Cardiac muscle cell (in vitro differentiated cells and primary cell): ENCODE data around the gene ORC1. TPM values are rescaled to one million over a fixed set of nuclear protein-coding genes. Genes with fewer than 3 reads are reported as not detected.

Source experiments
- DNase-seq, 2 donors: peaks; one replicate each; pipeline versions ENCODE4 v3.0.0 to v3.0.0-alpha.2; 2010 to 2017; ENCODE audit warnings: low read depth in 1 of 2, low spot score in 1 of 2
- H3K27ac ChIP-seq: fragments of 200-600 bp; sonication (generic); 2 replicates; pipeline ENCODE4 v1.5.1; 2016
- H3K27me3 ChIP-seq: fragments of 200-600 bp; sonication (generic); 2 replicates; pipeline ENCODE4 v1.6.0; 2016; ENCODE audit warnings: control low read depth
- H3K36me3 ChIP-seq: fragments of 200-600 bp; sonication (generic); 2 replicates; pipeline ENCODE4 v1.5.1; 2016; ENCODE audit warnings: control low read depth
- H3K4me1 ChIP-seq: fragments of 200-600 bp; sonication (generic); 2 replicates; pipeline ENCODE4 v1.8.1; 2017; ENCODE audit warnings: low read depth, mild to moderate bottlenecking, mixed run types
- H3K4me3 ChIP-seq: fragments of 200-600 bp; sonication (generic); 2 replicates; pipeline ENCODE4 v1.5.1; 2016; ENCODE audit warnings: mild to moderate bottlenecking
- H3K9me3 ChIP-seq: fragments of 200-600 bp; sonication (generic); 2 replicates; pipeline ENCODE4 v1.5.1; 2017; ENCODE audit warnings: low read depth, mild to moderate bottlenecking, control low read depth
- CTCF ChIP-seq: IDR thresholded peaks from 2 replicates; pipeline ENCODE4 v1.5.1; 2012; ENCODE audit warnings: low read depth, mild to moderate bottlenecking, low read length
- polyA plus RNA-seq: library from polyadenylated mRNA; unstranded; fragments of >200 nt; fragmentation: Nextera tagmentation; extraction: Ambion mirVana; gene quantifications from 2 replicates; pipeline ENCODE4 v1.2.1, GENCODE V29; 2016
- total RNA-seq: library from RNA; depleted of rRNA; stranded (reverse); fragments of >200 nt; gene quantifications from 2 replicates; pipeline ENCODE4 v1.2.3, GENCODE V29; 2016

Gene ORC1
- total and polyA plus RNA-seq, 2 experiments from 2014 or later, result 2.2 to 3.4 TPM

DNA sequence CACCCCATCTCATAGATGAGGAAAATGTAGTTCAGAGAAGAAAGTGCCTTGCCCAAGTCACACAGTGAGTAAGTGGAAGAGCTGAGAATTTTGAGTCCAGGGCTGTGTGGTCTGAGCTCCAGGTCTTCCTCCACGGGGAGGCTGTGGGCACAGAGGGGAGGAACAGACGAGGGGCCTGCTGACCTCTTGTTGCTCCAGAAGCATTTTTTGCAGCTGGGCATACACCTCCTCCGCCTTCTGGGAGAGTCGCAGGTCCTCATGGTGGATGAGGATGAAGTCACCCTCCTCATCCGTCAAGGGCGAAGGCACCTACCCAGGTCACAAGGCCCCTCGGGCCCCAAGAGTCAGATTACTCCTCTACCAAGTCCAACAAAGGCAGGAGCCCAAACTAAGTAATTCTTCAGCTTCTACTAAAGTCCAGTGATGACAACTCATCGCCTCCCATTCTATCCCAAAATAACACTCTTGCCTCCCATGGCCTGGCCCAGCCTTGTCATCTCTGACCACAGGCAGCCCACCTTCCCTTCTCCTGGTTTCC lies 47.3 kb downstream of the ORC1 start:
- peaks cover 65% of the 10 kb centered on the region for H3K36me3 ChIP-seq

GRCh38 chr1:52355847-52356505 lies 48.2 kb downstream of the ORC1 start:
- H3K4me3 ChIP-seq, result no peak overlapping the region
- no peak overlapping the region for H3K27ac ChIP-seq
- no peaks in the 10 kb centered on the region for H3K9me3 ChIP-seq
- H3K27me3 ChIP-seq, result no peaks in the 10 kb centered on the region
- H3K4me1 ChIP-seq, result no peaks in the 10 kb centered on the region
- peaks cover 57% of the 10 kb centered on the region for H3K36me3 ChIP-seq
- TF ChIP-seq CTCF, result no peak
- DNase-seq, result no peak

More for the DNA sequence above, 47.3 kb downstream of the ORC1 start:
- no peaks in the 10 kb centered on the region for H3K4me1 ChIP-seq
- DNase-seq, result no peak
- H3K9me3 ChIP-seq, result no peaks in the 10 kb centered on the region
- no peak for TF ChIP-seq CTCF
- H3K27me3 ChIP-seq, result no peaks in the 10 kb centered on the region
- no peak overlapping the region for H3K27ac ChIP-seq
- no peak overlapping the region for H3K4me3 ChIP-seq

- Histone ChIP-seq H3K27me3 (no peaks in the 10 kb centered on the region), H3K36me3 (peaks cover 52% of the 10 kb centered on the region), H3K4me3 (no peak overlapping the region), H3K9me3 (no peaks in the 10 kb centered on the region), H3K27ac (no peak overlapping the region), H3K4me1 (no peaks in the 10 kb centered on the region)
- no peak for TF ChIP-seq CTCF
- DNase-seq, result no peak
These were observed 48.8 kb downstream of the ORC1 start for GRCh38 chr1:52355436-52355835.

- H3K9me3 ChIP-seq, result no peaks in the 10 kb centered on the region
- H3K4me1 ChIP-seq, result no peaks in the 10 kb centered on the region
- no peaks in the 10 kb centered on the region for H3K27me3 ChIP-seq
- H3K36me3 ChIP-seq, result peaks cover 36% of the 10 kb centered on the region
- TF ChIP-seq CTCF, result no peak
- DNase-seq, result no peak
- H3K27ac ChIP-seq, result no peak overlapping the region
- H3K4me3 ChIP-seq, result no peak overlapping the region
These were observed 51.5 kb downstream of the ORC1 start for GRCh38 chr1:52352690-52353089.

DNA sequence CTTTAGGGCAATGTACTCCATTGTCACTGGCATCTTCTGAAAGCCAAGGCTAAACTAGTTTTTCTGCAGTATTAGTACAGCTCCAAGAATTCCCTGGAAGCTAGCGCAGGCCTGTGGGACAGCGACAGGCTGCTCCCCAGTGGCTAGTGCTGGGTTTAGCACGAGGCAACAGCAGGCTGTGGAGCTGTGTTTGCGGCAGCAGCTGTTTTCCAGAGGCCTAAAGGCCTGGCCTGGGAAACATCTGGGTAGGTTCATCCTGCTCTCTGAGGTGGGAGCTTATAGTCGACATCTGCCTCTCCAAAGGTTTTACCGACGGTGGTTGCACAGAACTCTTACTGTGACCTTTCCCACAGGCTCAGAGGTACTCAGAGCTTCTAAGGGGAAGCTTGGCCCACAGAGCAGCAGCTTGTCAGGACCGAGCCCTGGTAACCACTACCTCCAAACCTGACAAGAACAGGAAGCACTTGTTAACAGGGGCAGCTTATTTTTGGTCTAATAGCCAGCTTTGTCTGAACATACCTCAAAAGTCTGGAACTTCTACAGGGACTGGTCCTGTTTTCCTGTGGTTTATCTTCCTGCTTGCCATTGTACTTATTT lies 55.4 kb downstream of the ORC1 start:
- peak; percentile 57 to 70 for DNase-seq
- TF ChIP-seq CTCF, result peak; percentile 41
- H3K9me3 ChIP-seq, result no peaks in the 10 kb centered on the region
- no peaks in the 10 kb centered on the region for H3K27me3 ChIP-seq
- H3K4me1 ChIP-seq, result no peaks in the 10 kb centered on the region
- peaks cover 4% of the 10 kb centered on the region for H3K36me3 ChIP-seq
- peak overlapping the region; percentile 81 for H3K27ac ChIP-seq
- H3K4me3 ChIP-seq, result no peak overlapping the region
